HepG2 (cell line): ENCODE measurements around the gene CCDC88A. TPM values are rescaled to one million over a fixed set of nuclear protein-coding genes. Genes with fewer than 3 reads are reported as not detected.

ENCODE experiments used
- DPF2 ChIP-seq: sonication (generic); formaldehyde crosslinking; IDR thresholded peaks from 2 replicates; pipeline ENCODE4 v1.4.0; 2020; ENCODE audit warnings: mild to moderate bottlenecking, low read depth, missing genetic modification reagents, borderline replicate concordance
- DZIP1 ChIP-seq: sonication (generic); formaldehyde crosslinking; IDR thresholded peaks from 2 replicates; pipeline ENCODE4 v1.5.0; 2020; ENCODE audit warnings: mild to moderate bottlenecking, missing genetic modification reagents
- EEA1 ChIP-seq: sonication (generic); formaldehyde crosslinking; IDR thresholded peaks from 2 replicates; pipeline ENCODE4 v1.5.1; 2020; ENCODE audit warnings: mild to moderate bottlenecking, missing genetic modification reagents, borderline replicate concordance
- FOXK1 ChIP-seq: sonication (generic); formaldehyde crosslinking; IDR thresholded peaks from 2 replicates; pipeline ENCODE4 v1.4.0; 2020; ENCODE audit warnings: low read depth, missing genetic modification reagents, borderline replicate concordance
- GFI1 ChIP-seq: sonication (generic); formaldehyde crosslinking; IDR thresholded peaks from 2 replicates; pipeline ENCODE4 v1.5.0; 2020; ENCODE audit warnings: missing genetic modification reagents, mild to moderate bottlenecking, borderline replicate concordance
- GLI4 ChIP-seq: sonication (generic); formaldehyde crosslinking; IDR thresholded peaks from 2 replicates; pipeline ENCODE4 v1.5.1; 2020; ENCODE audit warnings: missing genetic modification reagents, mild to moderate bottlenecking, moderate library complexity, borderline replicate concordance
- MLLT10 ChIP-seq: sonication (generic); formaldehyde crosslinking; IDR thresholded peaks from 2 replicates; pipeline ENCODE4 v1.4.0; 2020; ENCODE audit warnings: missing genetic modification reagents
- NFE2L1 ChIP-seq: sonication (generic); formaldehyde crosslinking; IDR thresholded peaks from 2 replicates; pipeline ENCODE4 v1.4.0; 2020; ENCODE audit warnings: missing genetic modification reagents, mild to moderate bottlenecking, borderline replicate concordance
- SPEN ChIP-seq: sonication (generic); formaldehyde crosslinking; IDR thresholded peaks from 2 replicates; pipeline ENCODE4 v1.5.1; 2020; ENCODE audit warnings: low read depth, mild to moderate bottlenecking, missing genetic modification reagents
- TCF7L2 ChIP-seq: IDR thresholded peaks from 2 replicates; pipeline ENCODE4 v1.6.1; 2011; ENCODE audit warnings: mild to moderate bottlenecking, low read depth, low read length, moderate library complexity
- TFAP4 ChIP-seq: sonication (generic); IDR thresholded peaks from 2 replicates; pipeline ENCODE4 v1.6.1; 2016; ENCODE audit warnings: low read depth, borderline replicate concordance
- TFDP1 ChIP-seq: IDR thresholded peaks from 2 replicates; pipeline ENCODE4 v1.6.1; 2016; ENCODE audit warnings: missing compliant biosample characterization, missing genetic modification reagents, borderline replicate concordance
- U2AF1 ChIP-seq: fragments of 200-400 bp; formaldehyde crosslinking; optimal IDR thresholded peaks from 2 replicates; pipeline ENCODE3; 2017; ENCODE audit warnings: mild to moderate bottlenecking, low read depth, low read length
- ZFP82 ChIP-seq: sonication (generic); formaldehyde crosslinking; IDR thresholded peaks from 2 replicates; pipeline ENCODE4 v1.5.1; 2020; ENCODE audit warnings: mild to moderate bottlenecking, missing genetic modification reagents, borderline replicate concordance
- ZFP90 ChIP-seq: sonication (generic); formaldehyde crosslinking; IDR thresholded peaks from 2 replicates; pipeline ENCODE4 v1.8.0; 2022; ENCODE audit warnings: missing genetic modification reagents, mild to moderate bottlenecking, inconsistent platforms, borderline replicate concordance
- ZNF10 ChIP-seq: sonication (generic); formaldehyde crosslinking; IDR thresholded peaks from 2 replicates; pipeline ENCODE4 v1.4.0; 2020; ENCODE audit warnings: mild to moderate bottlenecking, low read depth, missing genetic modification reagents, borderline replicate concordance
- ZNF333 ChIP-seq: sonication (generic); formaldehyde crosslinking; IDR thresholded peaks from 2 replicates; pipeline ENCODE4 v1.4.0; 2020; ENCODE audit warnings: mild to moderate bottlenecking, missing genetic modification reagents, borderline replicate concordance
- ZNF44 ChIP-seq: sonication (generic); formaldehyde crosslinking; IDR thresholded peaks from 2 replicates; pipeline ENCODE4 v1.5.1; 2020; ENCODE audit warnings: mild to moderate bottlenecking, missing genetic modification reagents
- ZNF460 ChIP-seq: sonication (generic); formaldehyde crosslinking; IDR thresholded peaks from 2 replicates; pipeline ENCODE4 v1.5.1; 2020; ENCODE audit warnings: missing genetic modification reagents, mild to moderate bottlenecking, borderline replicate concordance
- ZNF512 ChIP-seq: sonication (generic); formaldehyde crosslinking; IDR thresholded peaks from 2 replicates; pipeline ENCODE4 v1.4.0; 2020; ENCODE audit warnings: mild to moderate bottlenecking, missing genetic modification reagents
- ZNF678 ChIP-seq: sonication (generic); formaldehyde crosslinking; IDR thresholded peaks from 2 replicates; pipeline ENCODE4 v1.4.0; 2020; ENCODE audit warnings: mild to moderate bottlenecking, missing genetic modification reagents
- ZNF724P ChIP-seq: sonication (generic); formaldehyde crosslinking; IDR thresholded peaks from 2 replicates; pipeline ENCODE4 v1.8.0; 2022; ENCODE audit warnings: missing genetic modification reagents, borderline replicate concordance
- ZNF777 ChIP-seq: sonication (generic); formaldehyde crosslinking; IDR thresholded peaks from 2 replicates; pipeline ENCODE4 v1.4.0; 2020; ENCODE audit warnings: missing genetic modification reagents
- polyA plus RNA-seq, 8 experiments: library from polyadenylated mRNA; depleted of rRNA in 3 of 8; stranded (reverse) in 7 of 8; unstranded in 1 of 8; fragments of >200 nt; fragmentation: Illumina TruSeq in 4 of 8; extraction: Trizol in 4 of 8; gene quantifications; 2 replicates each; pipeline versions ENCODE4 v1.2.1 to v1.2.3, GENCODE V29; 2011 to 2016; ENCODE audit warnings: low read depth in 4 of 8, missing spikeins in 1 of 8, mixed read lengths in 1 of 8; ENCODE audit not compliant: insufficient read depth in 1 of 8
- total RNA-seq, 5 experiments: library from RNA; depleted of rRNA; stranded (reverse); fragments of >200 nt; fragmentation: Illumina TruSeq; extraction: Trizol; gene quantifications; 2 replicates each; pipeline ENCODE4 v1.2.3, GENCODE V29; 2016; ENCODE audit warnings: low read depth in 1 of 5

Gene CCDC88A
- total and polyA plus RNA-seq, 2 of the 13 experiments (the other 11 are each of a cell fraction or from before 2014, with no cell fraction given) = 43.2 to 84.1 TPM

- TF ChIP-seq ZNF44 (CRISPR knock-in tag) (0 out of 2 replicates have a peak, but pooled peaks have one; percentile 2), TCF7L2 (no peak), MLLT10 (CRISPR knock-in tag) (no peak), ZFP90 (CRISPR knock-in tag) (no peak), GLI4 (0 out of 2 replicates have a peak, but pooled peaks have one; percentile 1), TFAP4 (no peak), ZNF460 (CRISPR knock-in tag) (0 out of 2 replicates have a peak, but pooled peaks have one; percentile 50), ZNF10 (CRISPR knock-in tag) (peak; percentile 20; the same call in 1 of the 2 replicates), ZNF777 (CRISPR knock-in tag) (0 out of 2 replicates have a peak, but pooled peaks have one; percentile 17), FOXK1 (no peak), ZNF333 (CRISPR knock-in tag) (peak; percentile 56; the same call in 1 of the 2 replicates), ZNF724P (CRISPR knock-in tag) (peak; percentile 16; the same call in 1 of the 2 replicates), SPEN (no peak), ZFP82 (CRISPR knock-in tag) (peak; percentile 93; the same call in 1 of the 2 replicates), U2AF1 (peak; percentile 17), TFDP1 (CRISPR knock-in tag) (peak; percentile 40; the same call in 1 of the 2 replicates), EEA1 (CRISPR knock-in tag) (0 out of 2 replicates have a peak, but pooled peaks have one; percentile 2), ZNF512 (CRISPR knock-in tag) (peak; percentile 49; the same call in 1 of the 2 replicates), GFI1 (CRISPR knock-in tag) (no peak), ZNF678 (CRISPR knock-in tag) (0 out of 2 replicates have a peak, but pooled peaks have one; percentile 21), DPF2 (CRISPR knock-in tag) (0 out of 2 replicates have a peak, but pooled peaks have one; percentile 22), NFE2L1 (peak; percentile 60; the same call in 1 of the 2 replicates), DZIP1 (CRISPR knock-in tag) (0 out of 2 replicates have a peak, but pooled peaks have one; percentile 18)
These were observed 400 bp downstream of the CCDC88A start (continued) for GRCh38 chr2:55419233-55419678.
